Pulmonary artery endothelial cell (primary cell): ENCODE results near the gene C10orf105. TPM values are rescaled to one million over a fixed set of nuclear protein-coding genes. Genes with fewer than 3 reads are reported as not detected.

Source experiments
- DNase-seq: peaks from one replicate; pipeline ENCODE4 v3.0.0-alpha.2; 2011; ENCODE audit warnings: low read depth, low spot score
- total RNA-seq: library from RNA; depleted of rRNA; stranded (reverse); fragments of >200 nt; gene quantifications from 2 replicates; pipeline ENCODE4 v1.2.3, GENCODE V29; 2014

C10orf105 gene
- total RNA-seq, 1 donor from 2014 or later = not detected

GRCh38 chr10:71678057-71678805 is 41.3 kb downstream of the C10orf105 start:
- DNase-seq = no peak

GRCh38 chr10:71677261-71677660 is 42.3 kb downstream of the C10orf105 start:
- no peak for DNase-seq

GRCh38 chr10:71675295-71675970 is 44.1 kb downstream of the C10orf105 start:
- DNase-seq = no peak

GRCh38 chr10:71671994-71672946 is 47.3 kb downstream of the C10orf105 start:
- DNase-seq = no peak

GRCh38 chr10:71667387-71667752 is 52.2 kb downstream of the C10orf105 start:
- DNase-seq = no peak

GRCh38 chr10:71666639-71667386 is 52.8 kb downstream of the C10orf105 start:
- no peak for DNase-seq

- DNase-seq = no peak
These were observed 54.1 kb downstream of the C10orf105 start for GRCh38 chr10:71665456-71665855.

GRCh38 chr10:71664585-71664984 is 55.0 kb downstream of the C10orf105 start:
- no peak for DNase-seq

- DNase-seq = no peak
These were observed 56.3 kb downstream of the C10orf105 start for GRCh38 chr10:71663311-71663710.

- DNase-seq = no peak
These were observed 57.7 kb downstream of the C10orf105 start for GRCh38 chr10:71661779-71662336.

Other genes starting within 250 kb of the C10orf105 start
- gene VSIR, start 53.7 kb upstream of the C10orf105 start, total RNA-seq = 3.8 and 6.4 TPM in 2 replicates
- gene PSAP, start 131.5 kb upstream of the C10orf105 start, total RNA-seq = 664 and 790 TPM in 2 replicates
- gene CHST3, start 244.6 kb upstream of the C10orf105 start, total RNA-seq = 12.9 and 16.7 TPM in 2 replicates